Mammary epithelial cell (primary cell): ENCODE data around the gene PSMD9.

ENCODE experiments used
- CTCF ChIP-seq, 2 donors: IDR thresholded peaks in 1 of 2; conservative IDR thresholded peaks in 1 of 2; 2 replicates each; pipeline ENCODE4 v1.5.1; 2011 to 2012; ENCODE audit warnings: inconsistent platforms in 2 of 2, low read length in 2 of 2, mild to moderate bottlenecking in 2 of 2, control low read depth in 1 of 2, low read depth in 1 of 2; ENCODE audit not compliant: insufficient read depth in 1 of 2; ENCODE audit errors: extremely low read depth in 1 of 2
- EZH2 ChIP-seq: IDR thresholded peaks from 2 replicates; pipeline ENCODE4 v1.6.1; 2012; ENCODE audit warnings: low read length, inconsistent platforms, borderline replicate concordance

DNA sequence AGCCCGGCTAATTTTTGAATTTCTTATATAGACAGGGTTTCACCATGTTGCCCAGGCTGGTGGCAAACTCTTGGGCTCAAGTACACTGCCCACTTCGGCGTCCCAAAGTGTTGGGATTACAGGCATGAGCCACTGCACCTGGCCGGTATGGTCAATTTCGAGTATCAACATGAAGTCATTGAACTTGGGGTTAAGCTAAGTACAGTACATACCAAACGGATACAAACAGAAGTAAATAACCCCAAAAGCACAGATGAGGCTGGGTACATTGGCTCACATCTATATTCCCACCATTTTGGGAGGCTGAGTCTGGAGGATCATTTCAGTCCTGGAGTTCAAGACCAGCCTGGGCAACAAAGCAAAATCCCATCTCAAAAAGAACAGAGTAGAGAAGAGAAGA lies 13.0 kb upstream of the PSMD9 start:
- TF ChIP-seq EZH2 (no peak), CTCF (conservative IDR thresholded peaks at IDR 0.05 in 1 of 2, IDR thresholded peaks at IDR 0.05 in 1 of 2; ENCODE audit: extremely low read depth in 1 of 2, insufficient read depth in 1 of 2, low read depth in 1 of 2, low read length in 2 of 2) (no peak)
